HepG2 (cell line): Measurements from ENCODE around the gene ST3GAL5. TPM values are rescaled to one million over a fixed set of nuclear protein-coding genes. Genes with fewer than 3 reads are reported as not detected.

Experiments used
- KLF13 ChIP-seq: sonication (generic); formaldehyde crosslinking; IDR thresholded peaks from 2 replicates; pipeline ENCODE4 v1.4.0; 2020; ENCODE audit warnings: mild to moderate bottlenecking, missing genetic modification reagents
- MEIS2 ChIP-seq: sonication (generic); formaldehyde crosslinking; IDR thresholded peaks from 2 replicates; pipeline ENCODE4 v1.9.0; 2021; ENCODE audit warnings: mild to moderate bottlenecking, missing genetic modification reagents
- MLX ChIP-seq: IDR thresholded peaks from 2 replicates; pipeline ENCODE4 v1.6.1; 2016
- NR3C1 ChIP-seq: sonication (generic); formaldehyde crosslinking; IDR thresholded peaks from 2 replicates; pipeline ENCODE4 v1.4.0; 2020; ENCODE audit warnings: missing genetic modification reagents
- PREB ChIP-seq: sonication (generic); formaldehyde crosslinking; IDR thresholded peaks from 2 replicates; pipeline ENCODE4 v1.4.0; 2020; ENCODE audit warnings: missing genetic modification reagents
- ZFY ChIP-seq: sonication (generic); formaldehyde crosslinking; IDR thresholded peaks from 2 replicates; pipeline ENCODE4 v1.4.0; 2020; ENCODE audit warnings: missing genetic modification reagents
- ZNF230 ChIP-seq: sonication (generic); formaldehyde crosslinking; IDR thresholded peaks from 2 replicates; pipeline ENCODE4 v1.4.0; 2020; ENCODE audit warnings: mild to moderate bottlenecking, missing genetic modification reagents
- ZNF512B ChIP-seq: sonication (generic); formaldehyde crosslinking; IDR thresholded peaks from 2 replicates; pipeline ENCODE4 v1.5.1; 2020; ENCODE audit warnings: missing genetic modification reagents, mild to moderate bottlenecking, borderline replicate concordance
- ZNF639 ChIP-seq: conservative IDR thresholded peaks from 2 replicates; pipeline ENCODE4 v1.6.1; 2018; ENCODE audit warnings: missing genetic modification reagents
- polyA plus RNA-seq, 8 experiments: library from polyadenylated mRNA; depleted of rRNA in 3 of 8; stranded (reverse) in 7 of 8; unstranded in 1 of 8; fragments of >200 nt; fragmentation: Illumina TruSeq in 4 of 8; extraction: Trizol in 4 of 8; gene quantifications; 2 replicates each; pipeline versions ENCODE4 v1.2.1 to v1.2.3, GENCODE V29; 2011 to 2016; ENCODE audit warnings: low read depth in 4 of 8, missing spikeins in 1 of 8, mixed read lengths in 1 of 8; ENCODE audit not compliant: insufficient read depth in 1 of 8
- total RNA-seq, 5 experiments: library from RNA; depleted of rRNA; stranded (reverse); fragments of >200 nt; fragmentation: Illumina TruSeq; extraction: Trizol; gene quantifications; 2 replicates each; pipeline ENCODE4 v1.2.3, GENCODE V29; 2016; ENCODE audit warnings: low read depth in 1 of 5

The ST3GAL5 gene
- total and polyA plus RNA-seq, 2 of the 13 experiments (the other 11 are each of a cell fraction or from before 2014, with no cell fraction given) = 1.3 to 2.0 TPM

- TF ChIP-seq KLF13 (CRISPR knock-in tag) (no peak; the same call in 1 of the 2 replicates), ZNF639 (CRISPR knock-in tag) (no peak; the same call in 1 of the 2 replicates), ZNF230 (CRISPR knock-in tag) (no peak), MEIS2 (CRISPR knock-in tag) (peak; percentile 55; the same call in 1 of the 2 replicates), PREB (CRISPR knock-in tag) (no peak), MLX (no peak), NR3C1 (CRISPR knock-in tag) (no peak), ZFY (CRISPR knock-in tag) (peak; percentile 45; the same call in 1 of the 2 replicates), ZNF512B (CRISPR knock-in tag) (no peak)
- TF ChIP-seq, all 625 proteins: peak for 212
These were observed at the start of gene ST3GAL5 (continued) for GRCh38 chr2:85888684-85889626.
